Left kidney (tissue), 8 donors: Measurements from ENCODE around the gene CD38. TPM values are rescaled to one million over a fixed set of nuclear protein-coding genes. Genes with fewer than 3 reads are reported as not detected.
"Not testable (repeated sequence)": the region's sequence is repeated elsewhere in the genome, so short reads cannot be mapped to it uniquely, and the experiment has no call there.

Source experiments
- DNase-seq: peaks from one replicate; pipeline ENCODE4 v3.0.0-alpha.2; 2013
- long read RNA-seq, 8 donors: transcript quantifications; one replicate each; lab custom pipeline, GENCODE V29; 2026
- polyA plus RNA-seq: library from polyadenylated mRNA; unstranded; fragments of 120-200 nt; gene quantifications from one replicate; pipeline ENCODE4 v1.2.1, GENCODE V29; 2013; ENCODE audit not compliant: insufficient read length

Gene CD38
- polyA plus RNA-seq = 1.2 TPM
- long read RNA-seq, donor 1 = 0 reads
- long read RNA-seq, donor 2 = 0 reads
- long read RNA-seq, donor 3 = 0 reads
- long read RNA-seq, donor 4 = 0 reads
- long read RNA-seq, donor 5, full-length matches to known transcripts = 1 of 1 reads
- long read RNA-seq, donor 5, partial matches to known transcripts = 0 of 1 reads
- long read RNA-seq, donor 5, other reads (novel, unspliced or antisense) = 0 of 1 reads
- long read RNA-seq, donor 6, full-length matches to known transcripts = 1 of 1 reads
- long read RNA-seq, donor 6, partial matches to known transcripts = 0 of 1 reads
- long read RNA-seq, donor 6, other reads (novel, unspliced or antisense) = 0 of 1 reads
- long read RNA-seq, donor 7 = 0 reads
- long read RNA-seq, donor 8 = 0 reads

DNA sequence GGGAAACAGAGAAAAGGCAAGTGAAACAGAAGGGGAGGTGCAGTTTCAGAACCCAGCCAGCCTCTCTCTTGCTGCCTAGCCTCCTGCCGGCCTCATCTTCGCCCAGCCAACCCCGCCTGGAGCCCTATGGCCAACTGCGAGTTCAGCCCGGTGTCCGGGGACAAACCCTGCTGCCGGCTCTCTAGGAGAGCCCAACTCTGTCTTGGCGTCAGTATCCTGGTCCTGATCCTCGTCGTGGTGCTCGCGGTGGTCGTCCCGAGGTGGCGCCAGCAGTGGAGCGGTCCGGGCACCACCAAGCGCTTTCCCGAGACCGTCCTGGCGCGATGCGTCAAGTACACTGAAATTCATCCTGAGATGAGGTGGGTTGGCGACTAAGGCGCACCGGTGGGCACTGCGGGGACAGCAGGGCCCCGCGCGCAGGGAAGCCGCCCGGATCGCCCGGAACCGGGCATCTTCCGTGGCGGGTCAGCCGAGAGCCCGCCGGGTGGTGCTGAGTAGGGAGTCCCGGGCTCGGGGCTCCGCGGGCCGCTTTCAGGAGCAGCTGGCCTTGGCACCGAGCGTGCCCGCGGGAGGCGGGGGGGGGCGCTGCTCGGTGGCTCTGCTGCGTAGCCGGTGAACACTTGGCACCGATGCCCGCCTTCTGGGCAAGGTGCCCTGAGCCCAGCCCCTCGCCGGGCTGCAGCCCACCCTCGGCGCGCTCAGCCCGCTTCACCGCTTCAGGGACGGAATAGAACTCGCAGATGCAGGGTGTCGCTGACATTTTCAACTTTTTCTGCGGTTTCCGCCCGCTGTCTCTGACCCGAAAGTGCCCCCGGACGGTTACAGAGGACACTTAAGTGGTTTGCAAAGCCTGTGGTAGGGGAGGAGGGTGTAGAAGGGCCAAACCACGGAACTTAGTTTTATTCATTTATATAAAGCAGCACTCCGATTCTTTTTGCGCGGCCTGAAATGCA lies at the start of gene CD38:
Gene CD38, plus strand, starts transcription at position 40 of the 953 bp plus-strand sequence. Its CDS starts 87 bp downstream, at position 127.
- peak; percentile 14 for DNase-seq

DNA sequence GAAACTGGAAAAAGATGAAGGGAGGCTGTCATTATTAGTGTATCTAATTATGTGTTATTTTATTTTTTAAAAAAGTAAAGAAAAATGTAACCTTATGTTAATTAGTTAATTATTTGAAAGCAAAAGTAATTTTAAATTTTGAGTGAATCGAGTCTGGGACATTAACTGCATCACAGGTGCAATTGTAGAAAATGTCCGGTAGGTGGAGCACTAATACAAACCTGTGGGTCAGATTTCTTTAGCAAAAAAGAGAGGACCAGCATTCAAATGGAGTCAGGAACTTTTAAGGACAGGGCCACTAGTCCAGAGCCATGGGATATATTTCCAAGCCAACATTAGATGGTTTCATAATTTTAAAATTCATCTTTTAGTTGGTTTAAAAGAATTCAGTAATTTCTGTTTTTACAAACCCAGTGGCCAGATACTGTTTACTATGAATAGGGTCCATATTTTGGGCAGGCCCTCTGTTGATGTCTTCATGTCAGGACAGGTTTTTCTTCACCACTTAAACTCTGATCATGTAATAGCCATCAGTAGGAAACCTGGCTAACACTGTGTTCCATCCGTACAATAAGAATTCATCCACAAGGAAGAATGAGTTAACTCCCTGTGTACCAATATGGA lies 48.1 kb upstream of the CD38 start:
- peak; percentile 36 for DNase-seq

DNA sequence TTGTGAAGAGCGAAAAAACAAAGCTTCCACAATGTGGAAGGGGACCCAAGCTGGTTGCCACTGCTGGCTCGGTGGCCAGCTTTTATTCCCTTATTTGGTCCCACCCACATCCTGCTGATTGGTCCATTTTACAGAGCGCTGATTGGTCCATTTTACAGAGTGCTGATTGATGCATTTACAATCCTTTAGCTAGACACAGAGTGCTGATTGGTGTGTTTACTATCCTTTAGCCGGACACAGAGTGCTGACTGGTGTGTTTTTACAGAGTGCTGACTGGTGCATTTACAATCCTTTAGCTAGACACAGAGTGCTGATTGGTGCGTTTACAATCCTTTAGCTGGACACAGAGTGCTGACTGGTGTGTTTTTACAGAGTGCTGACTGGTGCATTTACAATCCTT lies 45.1 kb upstream of the CD38 start:
- DNase-seq = not testable (repeated sequence)

DNA sequence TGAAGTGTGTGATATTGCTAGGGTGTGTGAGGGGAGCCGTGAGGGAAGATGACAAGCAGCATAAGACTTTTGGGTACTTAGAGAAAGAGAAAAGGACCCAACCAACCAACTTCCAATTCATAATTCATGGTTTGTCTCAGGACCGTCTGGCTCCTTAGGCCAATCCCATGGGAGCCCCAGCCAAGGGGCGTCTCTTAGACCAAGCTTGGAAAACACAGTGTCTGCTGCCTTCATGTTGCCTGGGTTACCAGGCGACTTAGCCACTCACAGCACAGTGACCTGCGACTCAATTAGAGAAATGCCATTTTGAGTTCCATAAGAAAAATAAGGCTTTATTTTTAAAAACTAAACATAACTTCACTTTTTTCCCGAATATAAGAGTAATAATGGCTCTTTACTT lies 42.6 kb upstream of the CD38 start:
- DNase-seq = no peak

DNA sequence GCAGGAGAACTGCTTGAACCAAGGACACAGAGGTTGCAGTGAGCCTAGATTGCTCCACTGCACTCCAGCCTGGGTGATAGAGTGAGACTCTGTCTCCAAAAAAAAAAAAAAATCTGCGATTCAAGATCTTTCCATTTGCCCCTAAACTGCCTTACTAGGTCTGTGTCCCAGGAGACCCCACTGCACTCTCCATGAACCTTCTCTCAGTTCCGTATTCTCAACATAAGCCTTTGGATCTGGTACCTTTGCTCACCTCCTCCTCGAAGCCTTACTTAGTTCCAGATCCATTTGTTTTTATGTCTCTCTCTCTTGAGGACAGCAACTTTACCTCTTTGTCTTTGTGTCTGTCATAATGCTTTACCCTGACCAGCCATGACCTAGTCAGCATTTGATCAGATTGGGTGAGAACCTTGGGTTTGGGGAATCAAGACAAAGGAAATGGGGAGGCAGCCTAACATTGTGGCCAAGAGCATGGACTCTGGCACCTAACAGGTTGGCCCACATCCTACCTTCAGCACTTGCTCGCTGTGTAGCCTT lies 41.5 kb upstream of the CD38 start:
- no peak for DNase-seq

DNA sequence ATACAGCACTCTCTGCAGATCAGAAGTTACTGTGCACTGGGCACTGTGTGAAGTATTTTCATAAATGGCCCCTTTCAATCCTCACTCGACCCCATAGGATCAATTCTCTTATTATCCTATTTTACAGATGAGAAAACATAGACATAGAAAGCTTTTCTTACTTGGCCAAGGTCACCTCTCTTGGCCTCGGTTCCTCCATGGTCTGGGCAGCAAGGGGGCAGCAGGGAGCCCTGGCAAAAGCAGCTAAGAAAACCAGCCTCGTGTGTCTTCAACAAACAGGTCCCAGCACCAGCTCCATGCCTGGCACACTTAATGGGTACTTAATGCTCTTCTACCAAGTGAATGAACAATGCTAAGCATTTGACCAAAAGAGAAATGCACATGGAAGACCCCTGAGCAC lies 40.9 kb upstream of the CD38 start:
- DNase-seq = no peak

DNA sequence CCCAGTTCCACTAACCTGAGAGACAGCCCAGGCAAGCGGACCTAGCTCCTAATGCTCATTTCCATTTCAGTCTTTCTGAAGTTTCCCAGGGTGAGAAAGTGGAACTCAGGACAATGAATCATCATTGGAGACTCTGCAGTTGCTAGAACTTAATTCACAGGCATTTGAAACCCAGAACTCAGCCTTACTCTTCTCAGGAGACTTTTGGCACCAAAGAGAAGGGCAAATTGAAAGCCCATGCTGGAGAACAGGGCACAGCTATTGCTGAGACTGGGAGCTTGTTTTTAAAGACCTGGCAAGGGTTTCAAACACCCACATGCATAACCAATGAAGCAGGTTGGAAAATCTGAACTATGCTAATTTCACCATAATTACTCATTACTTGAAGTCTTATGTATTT lies 39.3 kb upstream of the CD38 start:
- DNase-seq = no peak

DNA sequence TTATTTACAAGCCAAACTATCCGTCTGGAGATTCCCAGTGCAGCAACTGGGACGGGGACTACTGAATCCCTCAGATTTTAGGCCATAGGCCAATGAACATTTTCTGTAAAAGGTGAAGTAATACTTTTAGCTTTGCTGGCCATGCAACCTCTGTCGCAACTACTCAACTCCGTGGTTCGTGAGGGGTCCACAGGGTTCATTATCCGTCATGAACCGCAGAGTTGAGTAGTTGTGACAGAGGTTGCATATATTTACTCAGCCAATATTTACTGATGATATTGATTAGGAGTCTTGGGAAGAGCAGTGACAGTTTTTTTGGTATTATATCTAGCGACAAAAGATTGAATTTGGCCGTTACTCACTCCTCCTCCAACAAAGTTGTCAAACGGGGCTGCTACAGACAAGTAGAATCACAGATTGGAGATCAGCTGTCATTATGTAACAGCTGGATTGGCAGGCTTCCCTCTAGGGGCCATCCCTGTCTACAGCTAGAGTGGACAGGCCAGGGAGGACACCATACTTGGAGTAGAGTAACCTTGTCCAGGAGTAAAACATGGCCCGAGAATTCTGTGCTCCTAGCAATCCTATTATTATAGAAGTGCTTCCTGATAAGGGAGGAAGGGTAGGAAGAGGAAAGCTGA lies 37.2 kb upstream of the CD38 start:
- DNase-seq = no peak

DNA sequence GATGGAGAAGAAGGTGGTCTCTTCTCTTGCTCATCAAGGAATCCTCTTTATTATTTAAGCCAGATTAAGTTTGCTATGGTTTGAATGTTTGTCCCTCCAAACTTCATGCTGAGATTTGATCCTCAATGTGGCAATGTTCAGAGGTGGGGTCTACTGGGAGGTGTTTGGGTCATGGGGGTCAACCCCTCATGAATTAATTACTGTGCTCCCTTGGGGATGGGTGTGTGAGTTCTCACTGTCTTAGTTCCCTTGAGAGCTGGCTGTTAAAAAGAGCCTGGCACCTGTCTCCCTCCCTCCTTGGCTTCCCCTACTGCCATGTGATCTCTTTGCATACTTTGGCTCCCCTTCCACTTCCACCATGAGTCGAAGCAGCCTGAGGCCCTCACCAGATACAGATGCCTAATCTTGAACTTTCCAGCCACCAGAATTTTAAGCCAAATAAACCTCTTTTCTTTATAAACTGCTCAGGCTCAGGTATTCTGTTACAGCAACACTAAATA lies 36.0 kb upstream of the CD38 start:
- DNase-seq = no peak

DNA sequence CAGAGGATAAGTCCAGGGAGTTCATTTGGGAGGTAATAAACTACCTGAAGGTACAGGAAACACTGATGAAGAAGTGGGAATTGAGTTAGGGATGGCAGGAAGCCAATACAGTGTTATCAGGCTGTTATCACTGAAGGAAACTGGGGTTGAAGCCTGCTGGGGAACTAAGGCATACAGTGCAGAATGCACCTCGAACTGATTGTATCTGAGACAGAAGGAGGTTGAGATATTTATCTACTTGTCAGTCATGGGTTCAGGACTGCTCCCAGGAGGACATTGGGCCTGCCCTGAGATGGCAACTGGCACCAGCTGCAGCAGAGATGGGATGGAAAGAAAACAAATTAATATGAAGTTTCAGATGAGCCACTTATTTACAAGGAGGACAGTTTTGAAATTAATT lies 35.5 kb upstream of the CD38 start:
- DNase-seq = no peak

DNA sequence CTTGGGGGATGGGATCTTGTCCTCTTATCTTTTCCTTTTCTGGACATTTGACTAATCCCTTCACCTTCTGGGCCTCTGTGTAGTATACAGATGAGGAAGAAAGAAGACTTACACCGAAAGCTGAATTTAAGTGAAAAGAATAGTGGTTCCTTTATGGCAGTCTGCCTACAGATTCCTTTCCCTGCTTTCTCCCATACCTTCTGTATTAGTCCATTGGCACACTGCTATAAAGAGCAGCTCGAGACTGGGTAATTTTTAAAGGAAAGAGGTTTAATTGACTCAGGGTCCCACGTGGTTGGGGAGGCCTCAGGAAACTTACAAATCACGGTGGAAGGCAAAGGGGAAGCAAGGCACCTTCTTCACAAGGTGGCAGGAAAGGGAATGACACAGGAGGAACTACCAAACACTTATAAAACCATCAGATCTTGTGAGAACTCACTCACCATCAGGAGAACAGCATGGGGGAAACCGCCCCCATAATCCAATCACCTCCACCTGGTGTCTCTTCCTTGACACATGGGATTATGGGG lies 34.0 kb upstream of the CD38 start:
- no peak for DNase-seq

DNA sequence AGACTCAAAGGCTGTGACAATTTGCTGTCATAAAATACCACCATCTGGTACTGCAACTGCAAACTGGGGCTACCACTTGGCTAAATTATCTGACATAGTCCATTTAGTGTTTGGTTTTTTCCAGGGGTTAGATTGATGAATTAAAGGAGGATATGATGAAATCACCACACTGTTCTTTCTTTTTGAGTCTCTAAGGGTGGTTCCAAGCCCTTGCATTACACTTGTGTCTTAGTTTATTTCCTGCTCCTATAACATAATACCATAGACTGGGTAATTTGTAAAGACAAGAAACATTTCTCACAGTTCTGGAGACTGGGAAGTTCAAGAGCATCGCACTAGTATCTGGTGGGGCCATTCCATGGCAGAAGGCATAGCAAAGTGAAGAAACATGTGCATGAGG lies 32.0 kb upstream of the CD38 start:
- no peak for DNase-seq

DNA sequence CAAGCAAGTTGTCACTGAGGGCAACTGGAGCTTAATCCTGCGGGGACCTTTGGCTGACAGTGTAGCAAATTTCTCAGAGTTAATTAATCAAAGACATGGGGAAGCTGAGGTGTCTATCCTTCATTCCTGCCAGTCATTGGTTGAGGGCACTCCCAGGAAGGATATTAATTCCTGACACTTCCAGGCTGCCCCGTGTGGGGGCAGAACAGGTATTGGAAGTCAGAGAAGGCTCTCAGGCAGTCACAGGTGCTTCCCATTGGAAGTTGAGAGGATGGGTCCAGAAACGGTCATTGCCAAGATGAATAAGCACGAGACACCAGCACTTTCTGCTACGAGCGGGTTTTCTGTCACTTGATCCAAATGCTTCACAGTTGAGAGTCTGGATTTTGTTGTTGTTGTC lies 29.1 kb upstream of the CD38 start:
- no peak for DNase-seq

DNA sequence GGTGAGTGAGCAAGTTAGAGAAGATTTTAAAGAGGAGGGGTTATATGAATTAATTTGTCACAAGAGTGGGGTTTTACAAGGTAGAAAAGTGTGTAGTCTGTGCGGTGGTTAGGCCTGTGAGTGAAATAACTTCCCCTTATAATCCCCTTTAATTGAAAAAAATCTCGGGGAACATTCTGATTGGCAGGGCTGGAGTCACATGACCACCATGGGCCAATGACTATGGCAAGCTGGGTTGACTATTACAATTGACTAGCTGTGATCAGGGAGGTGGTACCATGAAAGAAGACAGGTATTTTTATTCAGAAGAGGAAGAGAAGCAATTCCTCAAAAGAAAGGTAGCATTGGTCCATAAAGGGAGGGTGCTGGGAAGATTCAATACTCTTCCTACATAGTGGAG lies 27.0 kb upstream of the CD38 start:
- DNase-seq = no peak

DNA sequence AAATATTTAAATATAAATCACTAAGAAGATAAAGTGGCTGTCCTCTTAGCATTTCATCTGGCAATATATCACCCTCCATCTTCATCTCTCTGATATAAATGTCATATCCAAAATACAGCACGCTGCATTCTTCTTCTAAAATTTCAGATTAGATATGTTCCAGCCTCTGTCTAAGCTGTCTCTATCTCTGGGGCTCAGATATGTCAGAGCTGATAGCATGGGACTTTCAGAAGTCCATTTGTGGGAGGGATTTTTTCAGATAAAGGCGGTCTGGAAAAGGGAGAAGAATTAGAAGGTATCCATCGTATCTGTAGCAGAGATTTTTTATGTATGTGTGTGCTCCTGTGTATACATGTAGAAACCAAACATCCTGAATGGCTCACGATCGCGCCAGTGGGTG lies 25.0 kb upstream of the CD38 start:
- DNase-seq = no peak

DNA sequence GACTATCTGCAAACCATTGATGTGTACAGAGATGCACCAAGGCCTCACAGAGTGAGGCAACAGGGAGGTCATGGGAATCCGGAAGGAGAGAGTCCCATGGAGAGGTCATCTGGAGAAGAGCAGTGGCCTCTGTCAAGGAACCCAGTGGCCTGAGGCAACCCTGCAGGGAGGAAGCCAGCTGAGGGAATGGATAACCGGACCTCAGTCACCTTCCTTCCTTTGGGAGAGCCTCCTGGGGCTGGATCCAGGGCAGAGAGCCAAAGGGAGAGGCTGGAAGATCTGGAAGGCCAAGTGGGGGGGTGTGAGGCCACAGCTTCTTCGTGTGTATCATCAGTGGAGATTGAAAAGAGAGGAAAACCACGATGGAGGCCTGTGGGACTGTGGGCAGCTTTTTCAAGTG lies 24.3 kb upstream of the CD38 start:
- no peak for DNase-seq

DNA sequence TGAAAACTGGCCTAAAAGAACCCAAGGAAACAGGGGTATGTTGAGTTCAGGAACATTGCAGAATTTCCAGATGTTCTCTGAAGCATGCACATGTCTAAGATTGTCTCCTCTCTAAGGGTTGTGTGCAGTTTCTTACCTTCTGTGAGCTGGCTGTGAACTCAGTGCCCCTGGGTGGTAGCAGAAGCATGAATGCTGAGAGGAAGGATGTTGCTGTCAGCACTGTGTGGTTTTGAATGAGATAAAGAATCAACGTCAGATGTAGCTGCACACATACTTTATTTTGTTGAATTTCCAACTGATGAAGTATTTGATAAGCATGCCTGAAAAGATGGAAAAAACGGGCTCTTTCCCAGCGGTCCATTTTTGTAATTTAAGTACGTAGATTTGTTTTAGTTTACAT lies 23.8 kb upstream of the CD38 start:
- DNase-seq = no peak

DNA sequence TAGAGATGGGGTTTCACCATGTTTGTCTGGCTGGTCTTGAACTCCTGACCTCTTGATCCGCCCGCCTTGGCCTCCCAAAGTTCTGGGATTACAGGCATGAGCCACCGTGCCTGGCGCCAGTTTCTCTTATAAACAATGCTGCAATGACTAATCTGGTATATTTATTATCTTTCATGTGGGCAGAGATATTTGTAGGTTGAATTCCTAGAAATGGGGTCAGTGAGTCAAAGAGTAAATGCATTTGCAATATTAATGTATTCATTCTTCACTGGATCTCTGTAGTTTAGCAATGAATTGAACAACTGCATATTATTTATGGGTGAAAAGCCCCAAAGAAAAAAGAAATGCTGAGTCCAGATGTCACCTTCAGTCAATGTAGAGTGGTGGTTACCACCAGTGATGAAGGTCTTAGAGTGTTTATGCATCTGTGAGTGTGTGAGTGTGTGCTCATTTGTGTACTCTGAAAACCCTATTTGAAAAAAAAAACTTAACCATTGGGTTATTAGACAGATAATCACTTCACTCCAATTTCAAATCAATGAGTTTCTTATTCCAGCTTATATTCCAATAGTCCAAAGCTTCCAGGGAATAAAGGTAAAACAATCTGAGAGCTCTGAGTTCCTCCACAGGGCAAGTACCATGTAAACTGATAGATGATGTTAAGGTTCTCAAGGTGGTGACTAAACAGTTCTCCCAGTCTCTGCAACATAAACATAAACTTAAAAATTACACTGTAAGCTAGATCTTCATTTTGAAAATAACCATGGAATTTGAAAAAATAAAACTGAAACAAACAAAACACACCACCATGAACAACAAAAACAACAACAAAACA lies 22.6 kb upstream of the CD38 start:
- no peak for DNase-seq

DNA sequence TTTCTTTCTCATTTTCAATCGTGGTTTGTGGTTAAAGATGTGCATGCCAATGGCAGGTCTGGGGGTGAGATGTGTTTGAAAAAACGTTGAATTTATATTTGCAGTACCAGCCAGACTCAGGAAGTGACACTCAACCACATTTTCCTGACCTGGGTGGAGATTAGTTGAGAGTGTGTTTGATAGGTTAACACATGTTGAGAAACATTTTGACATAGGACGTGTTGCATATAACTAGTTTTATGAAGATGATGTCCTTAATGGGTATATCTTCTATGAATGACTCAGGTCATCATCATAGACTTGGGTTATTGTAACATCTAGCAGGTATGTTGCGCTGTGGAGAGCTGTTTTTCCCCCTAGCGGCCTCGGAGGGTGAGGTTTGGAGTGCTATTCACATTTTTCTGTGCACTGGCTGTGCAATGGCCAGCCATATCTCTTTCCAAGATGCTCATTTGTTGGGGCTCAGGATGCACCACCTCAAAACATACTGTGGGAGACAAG lies 21.7 kb upstream of the CD38 start:
- no peak for DNase-seq

DNA sequence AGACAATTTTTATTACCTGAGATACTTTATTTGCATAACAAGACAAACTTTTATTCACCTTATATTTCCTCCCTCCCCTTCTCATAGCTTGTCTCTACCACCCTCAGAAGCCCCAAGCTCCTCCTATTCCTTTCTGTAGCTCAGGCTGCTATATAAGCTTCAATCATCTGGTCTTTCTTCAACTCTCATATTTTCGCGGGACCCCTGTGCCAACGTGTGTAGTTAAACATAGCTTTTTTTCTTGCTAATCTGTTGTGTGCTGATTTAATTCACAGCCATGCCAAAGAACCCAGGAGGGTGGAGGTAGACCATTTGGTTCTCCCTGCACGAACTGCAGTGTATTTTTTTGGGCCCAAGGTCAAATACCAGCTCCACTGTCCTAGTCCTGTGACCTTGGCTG lies 21.1 kb upstream of the CD38 start:
- DNase-seq = no peak
